GM12878 (cell line): Measurements from ENCODE around the gene MEIOC. TPM values are rescaled to one million over a fixed set of nuclear protein-coding genes. Genes with fewer than 3 reads are reported as not detected.

Experiments
- BCL11A ChIP-seq: IDR thresholded peaks from 2 replicates; pipeline ENCODE4 v1.6.1; 2011; ENCODE audit warnings: low read depth, low read length
- CHD1 ChIP-seq: IDR thresholded peaks from 2 replicates; pipeline ENCODE4 v1.6.1; 2012; ENCODE audit warnings: low read depth, low read length, improper control_type of control experiment
- FOXM1 ChIP-seq: IDR thresholded peaks from 2 replicates; pipeline ENCODE4 v1.6.1; 2012; ENCODE audit warnings: low read depth, mild to moderate bottlenecking, inconsistent platforms, low read length, moderate library complexity
- GATAD2B ChIP-seq: fragments of 450-650 bp; conservative IDR thresholded peaks from 2 replicates; pipeline ENCODE4 v1.6.1; 2017; ENCODE audit warnings: low read depth, mild to moderate bottlenecking, moderate library complexity
- MTA3 ChIP-seq: IDR thresholded peaks from 2 replicates; pipeline ENCODE4 v1.6.1; 2012; ENCODE audit warnings: low read length, inconsistent platforms, borderline replicate concordance
- PAX8 ChIP-seq: fragments of 450-650 bp; IDR thresholded peaks from 2 replicates; pipeline ENCODE4 v1.6.1; 2017; ENCODE audit warnings: mild to moderate bottlenecking, moderate library complexity
- TCF7 ChIP-seq: IDR thresholded peaks from 2 replicates; pipeline ENCODE4 v1.6.1; 2014; ENCODE audit warnings: antibody characterized with exemption, borderline replicate concordance
- ZZZ3 ChIP-seq: IDR thresholded peaks from 2 replicates; pipeline ENCODE4 v1.6.1; 2011; ENCODE audit warnings: low read depth; ENCODE audit not compliant: control insufficient read depth, insufficient read length
- polyA plus RNA-seq, 11 experiments: library from polyadenylated mRNA; depleted of rRNA in 4 of 11; unstranded in 6 of 11; stranded (reverse) in 5 of 11; fragments of >200 nt; fragmentation: Nextera tagmentation in 4 of 11; fragmentation: Illumina TruSeq in 1 of 11; extraction: Ambion mirVana in 4 of 11; extraction: Trizol in 1 of 11; gene quantifications; 1 replicate in 1 of 11; 2 replicates in 10 of 11; pipeline versions ENCODE4 v1.2.1 to v1.2.3, GENCODE V29; 2011 to 2016; ENCODE audit warnings: inconsistent platforms in 2 of 11, missing spikeins in 2 of 11, low read depth in 1 of 11
- total RNA-seq, 4 experiments: library from RNA; depleted of rRNA in 3 of 4; stranded (reverse); fragments of >200 nt in 3 of 4; fragmentation: Illumina TruSeq in 1 of 4; extraction: Trizol in 1 of 4; gene quantifications; 2 replicates each; pipeline versions ENCODE4 v1.2.1 to v1.2.3, GENCODE V29; 2013 to 2021
- TF ChIP-seq, protein P1 (sequence below): fragments of 450-650 bp; IDR thresholded peaks from 2 replicates; pipeline ENCODE4 v1.6.1; 2017; ENCODE audit warnings: mild to moderate bottlenecking, moderate library complexity

The MEIOC gene
- total and polyA plus RNA-seq, 10 of the 15 experiments (the other 5 are each of a cell fraction or from before 2014, with no cell fraction given), result 0.01 to 0.48 (median 0.12) TPM; not detected in 4

DNA sequence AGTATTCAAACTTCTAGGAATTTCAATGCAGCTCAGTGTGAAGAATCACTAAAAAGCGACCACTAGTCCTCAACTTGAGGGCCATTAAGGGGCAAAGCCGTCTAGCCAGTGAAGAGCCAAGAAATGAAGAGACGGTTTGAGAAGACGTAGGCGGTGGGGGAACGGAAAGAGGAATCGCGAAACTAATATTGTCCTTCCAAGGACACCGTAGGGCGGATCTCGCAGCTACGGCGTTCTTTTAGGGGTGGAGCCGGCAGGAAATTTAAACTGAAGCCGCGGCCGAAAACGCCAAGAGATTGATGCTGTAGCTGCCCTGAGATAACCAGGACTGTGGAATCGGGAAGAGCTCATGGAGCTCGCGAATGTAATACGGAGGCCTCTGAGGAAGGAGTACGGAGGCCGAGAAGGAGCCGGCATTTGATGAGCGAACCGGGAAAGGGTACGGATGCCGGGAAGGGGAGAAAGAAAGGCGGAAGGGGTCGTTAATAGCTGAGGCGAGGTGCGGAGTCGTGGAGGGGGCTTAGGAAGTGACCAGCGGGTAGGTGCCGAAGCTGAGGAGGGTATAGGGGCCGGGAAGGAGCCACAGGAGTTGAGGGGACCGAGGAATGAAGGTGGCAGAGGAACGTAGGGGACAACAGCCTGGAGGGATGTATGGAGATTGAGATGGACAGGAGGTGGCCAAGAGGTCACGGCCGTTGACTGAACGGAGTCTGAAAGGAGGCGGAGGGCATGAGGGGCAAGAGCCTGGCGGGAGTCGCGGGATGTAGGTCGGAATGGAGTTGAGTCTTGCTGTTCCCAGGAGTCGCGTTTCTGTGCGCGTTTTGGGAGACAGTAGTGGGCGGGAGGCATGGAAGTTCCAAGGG lies 52.4 kb downstream of the MEIOC start, which contains the start of gene DBF4B (continued):
- TF ChIP-seq, protein P1, sequence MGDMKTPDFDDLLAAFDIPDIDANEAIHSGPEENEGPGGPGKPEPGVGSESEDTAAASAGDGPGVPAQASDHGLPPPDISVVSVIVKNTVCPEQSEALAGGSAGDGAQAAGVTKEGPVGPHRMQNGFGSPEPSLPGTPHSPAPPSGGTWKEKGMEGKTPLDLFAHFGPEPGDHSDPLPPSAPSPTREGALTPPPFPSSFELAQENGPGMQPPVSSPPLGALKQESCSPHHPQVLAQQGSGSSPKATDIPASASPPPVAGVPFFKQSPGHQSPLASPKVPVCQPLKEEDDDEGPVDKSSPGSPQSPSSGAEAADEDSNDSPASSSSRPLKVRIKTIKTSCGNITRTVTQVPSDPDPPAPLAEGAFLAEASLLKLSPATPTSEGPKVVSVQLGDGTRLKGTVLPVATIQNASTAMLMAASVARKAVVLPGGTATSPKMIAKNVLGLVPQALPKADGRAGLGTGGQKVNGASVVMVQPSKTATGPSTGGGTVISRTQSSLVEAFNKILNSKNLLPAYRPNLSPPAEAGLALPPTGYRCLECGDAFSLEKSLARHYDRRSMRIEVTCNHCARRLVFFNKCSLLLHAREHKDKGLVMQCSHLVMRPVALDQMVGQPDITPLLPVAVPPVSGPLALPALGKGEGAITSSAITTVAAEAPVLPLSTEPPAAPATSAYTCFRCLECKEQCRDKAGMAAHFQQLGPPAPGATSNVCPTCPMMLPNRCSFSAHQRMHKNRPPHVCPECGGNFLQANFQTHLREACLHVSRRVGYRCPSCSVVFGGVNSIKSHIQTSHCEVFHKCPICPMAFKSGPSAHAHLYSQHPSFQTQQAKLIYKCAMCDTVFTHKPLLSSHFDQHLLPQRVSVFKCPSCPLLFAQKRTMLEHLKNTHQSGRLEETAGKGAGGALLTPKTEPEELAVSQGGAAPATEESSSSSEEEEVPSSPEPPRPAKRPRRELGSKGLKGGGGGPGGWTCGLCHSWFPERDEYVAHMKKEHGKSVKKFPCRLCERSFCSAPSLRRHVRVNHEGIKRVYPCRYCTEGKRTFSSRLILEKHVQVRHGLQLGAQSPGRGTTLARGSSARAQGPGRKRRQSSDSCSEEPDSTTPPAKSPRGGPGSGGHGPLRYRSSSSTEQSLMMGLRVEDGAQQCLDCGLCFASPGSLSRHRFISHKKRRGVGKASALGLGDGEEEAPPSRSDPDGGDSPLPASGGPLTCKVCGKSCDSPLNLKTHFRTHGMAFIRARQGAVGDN, result no peak
- no peak for TF ChIP-seq ZZZ3
- TF ChIP-seq GATAD2B, result peak; percentile 42; the same call in 1 of the 2 replicates
- TF ChIP-seq BCL11A, result no peak
- TF ChIP-seq TCF7, result no peak
- no peak; the same call in 1 of the 2 replicates for TF ChIP-seq FOXM1
- TF ChIP-seq PAX8, result no peak
- no peak; the same call in 1 of the 2 replicates for TF ChIP-seq MTA3
- TF ChIP-seq CHD1, result no peak
